ENCODE data around the gene PAOX.
"Not testable (repeated sequence)": the region's sequence is repeated elsewhere in the genome, so short reads cannot be mapped to it uniquely, and the experiment has no call there.

The PAOX gene

DNA sequence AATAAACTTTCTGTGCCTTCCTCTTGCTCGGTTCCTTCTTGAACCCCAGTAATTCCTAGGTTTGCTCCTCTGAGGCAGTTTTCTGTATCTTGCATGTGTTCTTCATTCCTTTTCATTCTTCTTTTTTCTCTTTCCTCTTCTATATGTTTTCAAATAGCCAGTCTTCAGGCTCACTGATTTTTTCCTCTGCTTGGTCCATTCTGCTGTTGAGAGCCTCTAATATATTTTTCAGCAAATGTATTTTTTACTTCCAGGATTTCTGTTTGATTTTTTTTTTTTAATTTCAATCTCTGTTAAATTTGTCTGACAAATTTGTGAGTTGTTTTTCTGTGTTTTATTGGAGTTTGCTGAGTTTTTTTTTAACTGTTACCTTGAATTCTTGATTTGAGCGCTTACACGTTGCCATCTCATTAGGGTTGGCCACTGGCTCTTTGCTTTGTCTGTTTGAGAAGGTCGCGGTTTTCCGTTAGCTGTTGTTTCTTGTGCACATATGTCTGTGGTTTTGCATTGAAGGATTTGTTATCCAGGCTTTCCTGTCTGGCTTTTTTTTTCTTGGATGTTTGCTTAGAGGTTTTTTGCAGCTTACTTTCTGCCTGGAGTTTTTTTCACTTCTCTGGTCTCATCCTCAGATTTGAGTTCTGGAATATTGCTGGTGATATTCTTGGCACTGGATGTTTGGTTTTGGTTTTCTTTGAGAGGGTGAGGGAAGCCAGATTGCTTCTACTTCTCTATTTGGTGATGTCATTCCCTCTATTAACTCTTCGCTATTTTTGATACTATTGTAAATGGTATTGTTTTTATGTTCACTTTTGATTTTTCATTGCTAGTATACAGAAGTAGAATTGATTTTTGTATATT lies 32.7 kb downstream of the PAOX start:
- DNase-seq: no peak

DNA sequence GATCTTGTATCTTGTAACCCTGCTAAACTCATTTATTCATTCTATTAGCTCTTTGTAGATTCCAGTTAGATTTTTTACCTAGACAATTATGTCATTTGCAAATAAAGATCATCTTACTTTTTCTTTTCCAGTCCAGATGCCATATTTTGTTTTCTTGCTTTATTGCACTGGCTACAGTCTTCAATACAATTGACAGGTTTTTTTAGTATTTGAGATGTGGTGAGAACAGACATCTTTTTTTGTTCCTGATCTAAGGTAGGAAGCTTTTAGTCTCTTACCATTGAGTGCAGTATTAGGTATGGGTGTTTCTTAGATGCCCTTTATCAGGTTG lies 33.3 kb downstream of the PAOX start:
- no peak for DNase-seq

DNA sequence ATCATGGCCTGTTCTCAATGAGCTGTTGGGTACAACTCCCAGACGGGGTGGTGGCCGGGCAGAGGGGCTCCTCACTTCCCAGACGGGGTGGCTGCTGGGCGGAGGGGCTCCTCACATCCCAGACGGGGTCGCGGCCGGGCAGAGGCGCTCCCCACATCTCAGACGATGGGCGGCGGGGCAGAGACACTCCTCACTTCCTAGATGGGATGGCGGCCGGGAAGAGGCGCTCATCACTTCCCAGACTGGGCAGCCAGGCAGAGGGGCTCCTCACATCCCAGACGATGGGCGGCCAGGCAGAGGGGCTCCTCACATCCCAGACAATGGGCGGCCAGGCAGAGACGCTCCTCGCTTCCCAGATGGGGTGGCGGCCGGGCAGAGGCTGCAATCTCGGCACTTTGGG lies 35.3 kb downstream of the PAOX start:
- not testable (repeated sequence) for DNase-seq

DNA sequence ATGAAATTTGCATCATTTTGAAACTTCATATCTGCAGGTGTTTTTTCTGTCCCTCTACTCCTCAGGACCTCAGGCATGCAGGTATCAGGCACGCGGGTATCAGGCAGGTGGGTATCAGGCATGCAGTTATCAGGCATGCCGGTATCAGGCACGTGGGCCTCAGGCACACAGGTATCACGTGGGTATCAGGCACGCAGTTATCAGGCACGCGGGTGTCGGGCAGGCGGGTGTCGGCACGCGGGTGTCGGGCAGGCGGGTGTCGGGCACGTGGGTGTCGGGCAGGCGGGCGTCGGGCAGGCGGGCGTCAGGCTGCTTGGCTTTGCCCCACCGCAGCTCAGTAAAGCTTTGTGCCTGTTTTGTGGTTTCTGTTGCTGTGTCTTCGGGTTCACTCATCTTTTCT lies 36.7 kb downstream of the PAOX start:
- no peak for DNase-seq

DNA sequence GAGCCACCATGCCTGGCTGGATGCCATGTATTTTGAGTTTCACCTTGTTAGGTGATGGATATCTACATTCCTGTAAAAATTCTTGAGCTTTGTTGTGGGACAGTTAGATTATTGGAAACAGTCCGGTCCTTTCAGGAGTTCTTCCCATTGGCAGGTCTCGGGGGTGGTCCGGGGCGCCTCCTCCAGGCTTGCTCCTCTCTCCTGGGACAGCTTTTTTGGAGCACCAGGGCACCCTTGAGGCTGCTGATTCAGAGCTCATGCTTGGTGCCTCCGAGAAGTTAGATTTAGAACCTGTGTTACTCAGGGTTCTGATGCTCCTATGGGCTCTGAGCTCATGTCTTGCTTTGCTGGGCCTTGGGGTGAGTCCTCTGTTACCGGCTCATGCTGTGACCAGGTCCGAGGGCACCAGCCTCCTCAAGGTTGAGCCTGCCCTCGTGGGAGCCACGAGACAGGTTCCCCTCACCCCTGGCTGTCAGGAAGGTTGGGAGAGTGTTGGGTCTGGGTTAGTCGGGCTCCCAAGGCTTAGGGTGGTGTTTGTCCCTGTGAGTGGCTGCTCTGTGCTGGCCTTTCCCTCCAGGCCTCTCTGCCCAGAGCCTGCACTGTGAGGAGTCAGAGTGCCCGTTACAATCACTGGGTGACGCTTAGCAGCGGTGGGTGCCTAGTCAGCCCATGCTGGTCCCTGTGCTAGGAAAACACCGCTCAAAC lies 39.4 kb downstream of the PAOX start:
- no peak for DNase-seq

DNA sequence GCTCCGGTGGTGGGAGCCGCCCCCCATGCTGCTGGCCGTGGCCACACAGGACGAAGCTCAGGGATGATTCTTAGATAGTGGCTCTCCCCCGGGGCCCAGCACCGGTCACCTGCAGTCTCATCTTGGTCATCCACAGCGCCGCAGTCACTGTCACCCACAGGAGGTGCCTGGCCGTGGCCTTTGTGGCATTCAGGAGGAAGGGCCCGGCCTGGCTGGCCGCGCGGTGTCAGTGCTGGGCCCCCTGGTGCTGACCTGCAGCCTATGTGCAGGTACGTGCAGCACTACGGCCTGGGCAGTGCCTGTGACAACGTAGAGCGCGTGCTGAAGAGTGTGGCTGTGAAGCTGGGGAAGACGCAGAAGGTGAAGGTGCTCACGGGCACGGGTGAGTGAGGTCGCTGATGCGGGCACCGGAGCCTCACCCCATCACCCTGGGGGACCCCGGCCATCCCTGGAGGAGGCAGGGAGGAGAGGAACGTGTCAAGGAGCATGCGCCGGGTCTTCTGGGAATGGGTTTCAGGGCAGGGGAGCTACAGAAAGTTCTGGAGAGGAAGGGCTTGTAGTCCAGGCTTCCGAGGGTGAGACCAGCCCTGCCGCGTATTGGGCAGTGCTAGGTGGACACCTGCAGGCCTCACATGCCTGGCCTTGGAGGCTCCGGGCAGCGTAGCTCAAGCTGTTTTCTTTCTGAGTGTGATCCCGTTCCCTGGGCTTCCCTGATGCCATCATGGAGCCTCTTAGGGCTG lies 40.3 kb downstream of the PAOX start:
- no peak for DNase-seq

DNA sequence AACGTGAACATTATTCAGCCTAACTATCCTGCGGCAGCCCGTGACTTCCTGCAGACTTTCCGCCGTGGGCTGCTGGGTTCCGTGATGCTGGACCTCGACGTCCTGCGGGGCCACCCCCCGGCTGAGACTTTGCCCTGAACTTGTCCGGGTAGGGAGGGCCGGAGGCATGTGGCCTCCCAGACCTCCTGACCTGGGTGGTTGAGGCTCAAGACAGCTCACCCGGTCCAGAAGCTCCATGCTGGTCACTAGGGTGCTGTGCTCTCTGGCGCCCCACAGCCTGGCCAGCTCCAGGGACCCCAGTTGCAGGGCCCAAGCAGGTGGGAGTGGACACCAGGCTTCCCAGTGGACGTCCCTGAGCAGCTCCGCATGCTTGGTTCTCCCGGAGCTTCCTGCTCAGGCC lies 41.0 kb downstream of the PAOX start:
- DNase-seq: no peak

DNA sequence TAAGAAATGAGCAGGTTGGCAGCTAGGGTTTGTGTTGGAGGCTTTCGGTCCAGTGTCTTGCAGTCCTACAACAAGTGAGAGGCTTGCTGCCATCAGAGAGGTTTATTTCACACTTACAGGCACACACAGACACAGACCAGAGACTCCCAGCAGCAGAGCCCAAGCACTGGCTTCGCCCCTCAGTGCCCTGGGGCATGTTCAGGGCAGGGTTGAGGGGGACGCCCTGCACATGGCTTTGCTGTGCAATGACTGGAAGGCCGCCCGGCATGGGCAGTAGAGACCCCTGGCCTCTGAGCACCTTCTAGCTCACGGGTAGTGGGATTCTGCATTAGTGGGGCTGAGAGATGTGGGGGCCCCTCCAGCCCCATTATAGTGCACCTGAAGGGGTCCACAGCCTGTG lies 41.5 kb downstream of the PAOX start:
- DNase-seq: no peak

DNA sequence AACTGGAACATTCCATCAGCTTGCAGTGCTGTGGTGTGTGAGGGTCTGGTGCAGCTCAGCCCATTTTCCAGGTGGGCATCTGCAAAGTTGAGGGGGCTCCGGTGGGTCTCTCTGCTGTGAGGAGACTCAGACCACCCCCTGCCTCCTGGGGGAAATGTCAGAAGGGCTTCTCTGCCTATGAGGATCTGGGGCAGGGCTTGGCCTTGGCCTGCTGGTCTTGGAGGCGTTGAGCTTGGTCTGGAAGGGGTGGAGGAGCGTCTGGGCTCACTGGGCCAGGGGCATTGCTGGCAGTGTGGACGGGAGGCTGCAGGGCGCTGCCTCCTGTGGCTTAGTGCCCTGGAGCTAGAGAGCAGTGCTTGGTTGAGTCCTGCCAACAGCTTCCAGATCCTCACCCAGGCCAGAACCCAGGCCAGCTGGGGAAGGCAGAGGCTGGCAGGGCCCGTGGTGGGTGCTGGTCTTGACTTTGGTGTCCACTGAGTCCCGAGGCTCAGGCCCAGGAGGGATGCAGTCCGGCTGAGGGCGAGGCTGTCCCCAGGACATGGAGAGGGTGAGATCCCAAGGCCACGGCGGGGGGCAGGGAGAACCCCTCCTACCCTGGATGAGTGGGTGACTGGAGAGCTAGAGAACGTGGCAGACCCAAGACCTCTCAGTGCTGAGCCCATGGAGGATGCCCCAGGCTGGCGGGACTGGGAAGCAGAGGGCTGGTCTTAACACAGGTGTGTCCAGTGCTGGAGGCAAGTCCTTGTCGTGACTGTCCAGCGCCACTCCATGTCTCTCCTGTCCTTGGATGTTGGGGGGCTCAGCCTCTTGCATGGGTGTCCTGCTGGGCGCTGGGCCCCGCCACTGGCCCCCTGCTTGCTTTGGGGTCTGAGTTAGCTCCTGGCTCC lies 42.5 kb downstream of the PAOX start:
- no peak for DNase-seq

DNA sequence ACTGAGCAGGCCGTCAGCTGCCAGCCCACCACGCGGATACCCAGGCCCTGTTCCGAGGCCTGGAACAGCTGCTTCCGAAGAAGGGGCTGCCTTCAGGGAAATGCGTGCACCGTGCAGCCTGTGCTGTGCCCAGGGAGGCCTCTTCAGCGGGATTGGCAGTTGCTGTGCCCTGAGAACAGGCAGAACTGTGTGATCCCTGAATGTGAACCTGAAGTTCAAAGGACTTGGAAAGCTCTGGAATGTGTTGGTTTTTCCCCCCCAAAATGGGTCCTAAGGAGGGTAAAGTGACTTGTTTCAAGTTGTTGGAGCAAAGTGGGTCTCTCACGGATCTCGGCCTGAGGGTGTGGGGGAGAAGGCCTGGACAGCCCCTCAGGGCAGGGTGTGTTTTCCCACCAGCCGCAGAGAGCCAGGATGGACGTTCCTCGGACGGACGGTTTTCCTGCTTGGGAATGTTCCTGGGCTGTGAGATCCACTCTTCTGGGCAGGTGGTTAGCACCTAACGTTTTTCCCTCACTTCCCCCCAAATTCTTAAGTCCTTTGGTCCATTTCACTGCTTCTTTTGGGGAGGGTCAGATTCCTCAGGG lies 43.3 kb downstream of the PAOX start:
- no peak for DNase-seq

DNA sequence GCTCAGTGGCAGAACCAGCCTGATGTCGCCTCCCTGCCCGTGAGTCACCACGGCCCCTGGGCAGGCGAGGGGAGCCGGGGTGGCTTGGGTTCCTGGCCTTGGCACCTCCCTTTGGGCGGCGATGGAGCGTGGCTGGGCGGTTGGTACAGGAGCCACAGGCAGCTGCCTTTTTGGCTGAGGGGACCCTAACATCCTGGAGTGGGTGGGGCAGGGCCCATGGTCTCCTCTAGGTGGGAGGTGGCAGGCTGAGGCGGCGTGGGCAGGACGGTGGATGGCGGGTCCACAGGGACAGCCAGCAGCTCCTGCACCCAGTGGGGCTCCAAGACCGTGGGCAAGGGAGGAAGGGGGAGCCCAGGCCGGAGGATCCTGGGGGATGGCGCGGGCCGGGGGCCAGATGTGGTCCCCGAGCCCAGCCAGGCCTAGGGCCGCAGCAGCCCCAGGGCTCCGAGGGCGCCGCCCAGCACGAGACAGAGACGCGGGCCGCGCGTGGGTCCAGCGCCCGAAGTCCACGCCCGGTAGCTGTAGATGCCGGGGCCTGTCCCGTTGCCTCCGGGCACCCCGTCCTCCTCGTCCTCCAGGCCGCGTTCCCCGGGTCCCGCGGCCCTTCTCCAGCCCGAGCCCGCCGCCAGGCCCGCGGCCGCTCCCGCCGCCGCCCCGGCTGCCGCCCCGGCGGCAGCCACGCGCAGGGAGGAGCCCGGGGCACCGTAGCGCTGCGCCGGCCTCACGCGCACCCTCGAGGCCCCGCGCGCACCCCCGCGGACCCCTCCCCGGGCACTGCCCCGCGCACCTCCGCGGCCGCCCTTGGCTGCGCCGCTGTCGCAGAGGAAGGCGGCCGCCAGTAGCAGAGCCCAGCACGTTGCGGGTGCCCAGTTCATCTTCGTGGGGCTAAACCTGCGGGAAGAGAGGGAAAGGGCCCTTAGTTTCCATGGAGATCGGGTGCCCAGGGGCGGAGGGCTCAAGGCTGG lies 44.0 kb downstream of the PAOX start:
- no peak for DNase-seq

DNA sequence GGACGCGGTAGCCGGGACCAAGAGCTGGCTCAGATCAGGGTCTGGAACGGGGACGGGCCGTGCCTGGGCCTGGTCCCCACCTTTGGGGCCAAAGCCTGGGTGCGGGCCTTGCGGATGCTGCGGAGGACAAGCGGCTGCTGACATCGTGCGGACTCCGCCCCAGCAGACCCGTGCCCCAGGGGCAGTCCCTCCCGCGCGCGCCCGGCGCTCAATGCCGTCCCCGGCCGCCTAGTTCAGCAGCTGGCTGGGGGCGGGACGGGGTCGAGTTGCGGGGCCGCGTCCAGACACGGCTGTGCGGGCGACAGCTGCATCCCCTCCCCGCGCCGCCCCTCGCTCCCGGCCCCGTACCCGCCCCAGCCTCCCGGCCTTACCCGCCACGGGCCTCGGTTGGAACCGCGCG lies 45.0 kb downstream of the PAOX start:
- not testable (repeated sequence) for DNase-seq

DNA sequence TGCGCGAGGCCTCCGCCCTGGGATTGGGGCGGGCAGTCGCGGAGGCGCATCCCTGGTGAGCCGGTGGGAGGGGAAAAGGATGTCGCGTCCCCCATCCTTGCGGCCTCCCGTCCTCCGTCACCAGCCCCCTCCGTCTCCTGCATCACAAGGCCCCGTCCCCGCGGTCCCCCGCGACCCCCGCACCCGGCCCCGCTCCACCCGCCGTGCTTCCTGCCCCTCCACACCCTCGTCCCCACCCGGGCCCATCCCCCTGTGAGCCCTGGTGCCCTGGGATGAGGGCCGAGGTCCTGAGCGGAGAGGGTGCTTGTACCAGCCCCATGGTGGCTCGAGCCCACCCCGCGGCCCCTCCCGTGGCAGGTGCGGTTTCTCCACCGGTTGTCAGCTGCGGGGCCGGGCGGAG lies 45.5 kb downstream of the PAOX start, which contains the start of gene SPRN:
Gene SPRN, minus strand, starts transcription at position 25 of the 400 bp plus-strand sequence. CDS start 944 bp downstream, outside the sequence.
- not testable (repeated sequence) for DNase-seq

DNA sequence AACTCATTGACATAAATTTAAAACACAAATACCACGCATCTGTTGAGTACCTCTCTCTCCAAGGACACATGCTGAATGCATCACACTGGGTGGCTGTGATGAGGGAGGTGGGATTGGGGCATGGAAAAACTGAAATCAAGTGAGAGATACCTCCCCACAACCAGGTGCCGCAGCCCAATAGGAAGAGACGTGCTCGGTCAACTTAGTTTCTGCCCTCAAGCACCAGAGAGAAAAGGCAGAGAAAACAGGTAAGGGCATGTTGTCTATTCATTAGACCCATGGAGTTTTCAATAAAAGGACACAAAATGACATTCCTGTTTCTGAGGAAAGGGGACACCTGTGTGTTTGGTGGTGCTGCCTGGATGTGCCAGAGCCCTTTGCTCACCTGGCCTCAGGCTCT lies 50.5 kb downstream of the PAOX start:
- not testable (repeated sequence) for DNase-seq

DNA sequence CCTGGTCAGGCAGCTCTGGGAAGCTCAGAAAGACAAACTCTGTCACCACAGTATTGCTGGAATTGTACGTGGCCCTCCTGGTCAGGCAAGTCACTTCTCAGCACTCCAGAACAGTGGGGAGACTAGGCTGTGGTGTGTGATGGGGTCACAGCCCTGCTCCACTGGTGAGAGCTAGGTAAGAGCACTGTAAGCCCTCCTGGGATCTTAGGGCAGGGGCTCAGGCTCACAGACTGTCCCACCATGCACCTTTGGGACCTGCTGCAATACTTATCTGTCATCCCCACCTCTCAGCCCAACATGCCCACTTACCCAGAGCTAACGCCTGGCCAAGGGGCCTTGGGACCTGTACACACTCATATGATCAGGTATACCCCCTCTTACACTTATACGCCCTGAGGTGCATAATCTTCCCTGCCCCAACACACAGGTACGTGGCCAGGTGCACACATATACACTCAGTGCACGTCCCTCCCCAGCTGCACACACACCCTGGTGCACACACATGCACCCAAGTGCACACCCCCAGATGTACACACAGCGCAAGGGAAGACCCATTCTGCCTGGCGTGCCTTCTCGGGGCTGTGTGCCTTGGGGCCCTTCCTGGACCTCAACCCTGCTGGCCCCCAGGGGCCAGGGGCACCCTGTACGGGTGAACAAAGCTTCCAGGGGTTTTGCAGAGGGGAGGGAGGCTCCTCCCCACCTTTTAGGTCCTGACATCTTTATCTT lies 53.0 kb downstream of the PAOX start:
- not testable (repeated sequence) for DNase-seq

DNA sequence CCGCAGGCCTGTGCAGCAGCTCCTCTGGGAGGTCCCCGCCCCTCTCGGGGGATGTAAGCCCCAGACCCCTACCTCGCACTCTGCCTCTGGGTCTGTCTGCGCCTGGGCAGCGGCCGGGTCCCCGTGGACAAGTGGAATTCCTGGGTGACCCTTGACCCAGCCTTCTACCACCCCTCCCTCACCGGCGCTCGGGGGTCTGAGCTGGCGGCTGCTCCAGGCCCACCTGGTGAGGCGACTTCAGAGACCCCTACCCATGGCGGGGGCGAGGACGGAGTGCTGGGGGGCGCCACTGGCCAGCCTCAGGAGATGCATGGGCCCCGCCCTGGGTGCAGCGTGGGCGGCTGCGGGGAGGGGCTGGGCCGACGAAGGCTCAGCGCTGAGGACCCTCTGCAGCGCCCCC lies 53.7 kb downstream of the PAOX start:
- DNase-seq: not testable (repeated sequence)

DNA sequence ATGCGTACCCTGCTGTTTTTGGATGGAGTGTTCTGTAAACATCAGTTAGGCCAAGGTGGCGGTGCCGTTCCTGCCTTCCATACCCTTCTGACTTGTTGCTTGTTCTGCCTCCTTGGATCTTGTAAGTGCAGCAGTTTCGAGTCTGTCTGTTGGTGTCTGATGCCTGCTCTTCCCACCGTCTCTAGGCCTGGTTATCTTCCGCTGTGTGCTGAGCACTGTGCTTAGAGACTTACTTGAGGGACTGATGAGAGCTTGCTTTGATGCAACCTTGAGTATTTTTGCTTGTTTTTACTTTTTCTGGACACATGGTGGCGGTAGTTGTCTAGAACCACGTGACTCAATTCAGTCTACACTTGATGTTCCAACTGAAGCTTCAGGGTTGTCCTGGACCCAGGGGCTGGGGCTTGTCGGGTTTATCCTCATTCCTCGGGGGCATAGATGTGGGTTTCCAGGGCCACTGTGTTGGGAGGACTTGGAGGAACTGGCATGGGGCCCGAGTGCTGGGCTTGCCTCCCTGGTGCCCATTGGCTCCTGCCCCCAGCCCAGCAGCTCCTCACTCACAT lies 59.7 kb downstream of the PAOX start:
- DNase-seq: no peak

DNA sequence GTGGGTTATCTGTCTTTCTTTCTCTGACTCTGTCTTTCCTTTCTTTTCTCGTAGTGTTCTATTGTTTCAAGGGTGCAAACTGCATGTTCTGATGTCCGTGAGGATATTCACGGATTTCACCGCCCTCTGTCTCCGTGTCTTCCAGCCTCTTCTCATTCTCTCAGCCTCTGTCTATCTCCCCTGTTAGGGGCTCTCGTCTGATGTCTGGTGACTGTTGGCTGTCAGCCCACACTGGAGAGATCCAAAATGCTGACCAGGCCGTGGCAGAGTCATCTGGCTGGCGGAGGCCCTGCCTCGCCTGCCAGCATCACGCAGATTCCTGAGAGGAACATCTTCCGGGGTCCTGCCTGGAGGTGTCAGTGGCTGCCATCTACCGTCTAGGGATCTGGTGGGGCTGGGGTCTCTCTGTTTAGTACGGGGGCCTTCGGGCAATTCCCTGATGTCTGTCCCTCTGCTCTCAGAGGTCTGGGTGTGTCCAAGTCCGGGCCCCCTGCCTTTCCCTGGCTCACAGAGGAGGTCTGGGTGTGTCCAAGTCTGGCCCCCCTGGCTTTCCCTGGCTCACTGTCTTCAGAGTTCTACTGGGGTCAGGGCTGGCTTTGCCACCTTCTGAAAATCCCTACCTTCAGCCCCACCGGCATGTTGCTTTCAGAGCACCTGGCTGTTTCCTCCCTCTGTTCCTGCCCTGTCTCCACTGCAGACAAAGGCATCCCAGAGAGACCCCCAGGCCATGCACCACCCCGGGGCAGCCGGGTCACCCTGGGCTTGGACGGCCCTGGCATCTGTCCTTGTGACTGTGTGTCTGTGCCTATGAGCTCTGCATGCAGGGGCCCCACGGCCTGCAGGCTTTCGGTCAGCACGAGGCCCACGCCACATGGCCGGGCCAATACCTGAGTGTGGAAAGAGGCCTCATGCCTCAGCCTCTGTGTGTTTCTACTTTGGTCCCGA lies 60.7 kb downstream of the PAOX start:
- no peak for DNase-seq
